ENCODE data around the gene ZNF334.
A peak's percentile ranks its signal among the peaks of the same experiment; 100 is the strongest.

ZNF334 gene

GRCh38 chr20:46512943-46513844 is at the start of gene ZNF334:
Gene ZNF334, minus strand, starts transcription at chr20:46513559. Its CDS starts 1,457 bp downstream, at chr20:46512102.
- no peak for DNase-seq (ENCODE audit: low read depth)

DNA sequence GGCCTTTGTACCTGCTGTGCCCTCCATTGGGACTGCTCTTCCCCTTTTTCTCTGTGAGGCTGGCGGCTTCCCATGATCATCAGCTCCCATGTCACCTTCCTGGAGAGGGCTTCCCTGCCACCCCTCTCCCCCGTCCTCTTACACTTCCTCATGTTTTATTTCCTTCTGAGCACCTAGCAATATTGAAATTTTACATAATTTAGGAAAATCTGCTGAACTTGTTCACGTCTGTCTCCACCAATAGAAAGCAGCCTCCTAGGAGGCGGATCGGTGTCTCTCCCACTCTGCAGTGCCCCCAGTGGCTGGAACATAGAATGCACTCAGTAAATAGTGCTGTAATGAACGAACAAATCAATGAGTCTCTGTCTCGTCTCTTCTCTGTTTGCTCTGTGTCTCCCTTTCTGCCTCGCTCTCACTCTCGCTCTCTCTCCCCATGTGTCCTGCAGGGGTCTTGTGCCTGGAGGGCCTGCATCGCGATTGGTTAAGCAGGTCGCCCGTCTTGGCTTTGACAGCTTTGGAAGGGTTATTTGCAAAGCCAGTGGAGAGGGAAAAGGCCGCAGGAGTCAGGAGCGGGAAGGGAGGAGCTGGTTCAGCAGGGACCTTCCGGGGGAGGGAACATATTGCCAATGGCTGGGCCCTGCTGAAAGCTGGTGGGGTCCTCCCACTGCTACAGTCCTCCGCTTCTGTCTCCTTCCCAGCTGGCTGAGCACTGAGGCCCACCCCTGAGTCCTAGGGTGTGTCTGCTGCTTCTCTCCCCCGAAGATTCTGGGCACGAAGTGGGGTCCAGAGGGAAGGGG is 49.2 kb upstream of the ZNF334 start:
- peak; percentile 50 for DNase-seq (ENCODE audit: low read depth)

- DNase-seq (ENCODE audit: low read depth): no peak
These were observed 48.6 kb upstream of the ZNF334 start for GRCh38 chr20:46562009-46562372.

DNA sequence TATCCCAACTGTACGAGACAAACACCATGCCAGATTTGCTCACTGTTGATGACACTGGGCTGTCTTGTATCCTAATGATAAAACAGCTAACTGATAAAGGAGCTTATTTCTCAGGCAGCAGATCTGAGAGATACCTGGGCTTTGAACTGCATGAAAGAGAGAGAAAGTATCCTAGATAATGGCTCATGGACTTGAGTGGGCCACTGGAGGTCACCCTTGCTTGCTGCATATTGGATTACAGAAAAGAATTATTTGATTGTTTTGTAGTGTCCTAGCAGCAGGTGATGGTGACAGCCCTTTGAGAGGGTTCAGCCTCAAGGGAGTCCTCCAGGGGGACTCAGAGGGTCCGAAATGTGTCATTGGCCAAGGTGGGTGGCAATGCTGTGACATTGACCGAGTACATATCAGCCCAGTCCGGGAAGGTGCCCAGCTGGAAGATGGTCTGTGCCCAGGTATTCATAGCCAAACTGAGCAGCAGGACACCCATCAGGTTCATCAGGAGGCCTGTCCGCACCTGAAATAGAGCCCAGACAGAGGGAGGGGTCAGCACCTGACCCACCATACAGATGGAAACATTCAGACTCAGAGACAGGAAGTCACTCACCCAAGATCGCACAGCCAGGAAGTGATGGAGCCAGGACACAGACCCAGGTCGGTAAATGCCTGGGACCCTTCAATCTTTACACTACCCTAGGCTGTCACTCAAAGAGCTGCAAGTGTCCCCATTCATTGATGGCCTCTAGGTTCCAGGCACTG is 46.5 kb upstream of the ZNF334 start:
- DNase-seq (ENCODE audit: low read depth): no peak

GRCh38 chr20:46559001-46559400 is 45.6 kb upstream of the ZNF334 start:
- no peak for DNase-seq (ENCODE audit: low read depth)

DNA sequence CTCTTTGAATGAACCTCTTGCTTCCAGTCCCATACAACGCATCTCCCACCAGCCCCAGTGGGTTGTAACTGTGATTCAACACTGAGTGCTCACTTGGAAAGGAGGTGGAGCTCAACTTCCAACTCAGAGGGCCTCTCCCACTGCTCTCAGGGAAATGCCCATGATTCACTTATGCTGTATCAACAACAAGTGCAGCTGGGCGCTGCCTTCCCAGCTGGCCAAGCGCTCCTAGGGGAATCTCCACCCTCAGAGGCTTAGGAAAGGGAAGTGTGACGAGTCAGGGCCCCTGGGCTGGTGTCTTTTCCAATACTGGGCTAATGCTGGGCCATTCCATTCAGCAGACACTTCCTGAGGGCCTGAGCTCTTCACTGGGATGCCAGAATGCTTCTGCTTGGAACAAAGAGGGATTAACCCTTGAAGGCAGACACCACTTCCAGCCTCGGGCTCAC is 45.2 kb upstream of the ZNF334 start:
- DNase-seq (ENCODE audit: low read depth): peak; percentile 18

GRCh38 chr20:46557231-46557956 is 44.0 kb upstream of the ZNF334 start:
- DNase-seq (ENCODE audit: low read depth): no peak

GRCh38 chr20:46555370-46555956 is 42.1 kb upstream of the ZNF334 start:
- no peak for DNase-seq (ENCODE audit: low read depth)

DNA sequence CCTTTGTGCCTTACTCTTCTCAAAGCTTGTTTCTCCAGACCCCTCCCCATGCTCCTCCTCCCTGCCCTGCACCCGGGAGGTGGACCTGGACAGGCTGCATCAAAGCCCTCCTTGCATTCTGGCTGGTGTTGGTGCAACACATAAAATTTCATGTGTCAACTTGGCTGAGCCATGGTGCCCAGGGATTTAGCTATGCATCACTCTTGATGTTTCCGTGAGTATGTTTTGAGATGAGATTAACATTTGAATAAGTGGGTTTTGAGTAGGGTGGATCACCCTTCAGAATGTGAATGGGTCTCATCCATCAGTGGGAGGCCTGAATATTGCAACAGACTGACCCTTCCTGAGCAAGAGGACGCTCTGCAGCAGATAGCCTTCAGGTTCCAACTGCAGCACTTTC is 41.5 kb upstream of the ZNF334 start:
- no peak for DNase-seq (ENCODE audit: low read depth)

GRCh38 chr20:46553926-46554325 is 40.6 kb upstream of the ZNF334 start:
- no peak for DNase-seq (ENCODE audit: low read depth)

GRCh38 chr20:46552460-46553420 is 39.4 kb upstream of the ZNF334 start:
- no peak for DNase-seq (ENCODE audit: low read depth)

DNA sequence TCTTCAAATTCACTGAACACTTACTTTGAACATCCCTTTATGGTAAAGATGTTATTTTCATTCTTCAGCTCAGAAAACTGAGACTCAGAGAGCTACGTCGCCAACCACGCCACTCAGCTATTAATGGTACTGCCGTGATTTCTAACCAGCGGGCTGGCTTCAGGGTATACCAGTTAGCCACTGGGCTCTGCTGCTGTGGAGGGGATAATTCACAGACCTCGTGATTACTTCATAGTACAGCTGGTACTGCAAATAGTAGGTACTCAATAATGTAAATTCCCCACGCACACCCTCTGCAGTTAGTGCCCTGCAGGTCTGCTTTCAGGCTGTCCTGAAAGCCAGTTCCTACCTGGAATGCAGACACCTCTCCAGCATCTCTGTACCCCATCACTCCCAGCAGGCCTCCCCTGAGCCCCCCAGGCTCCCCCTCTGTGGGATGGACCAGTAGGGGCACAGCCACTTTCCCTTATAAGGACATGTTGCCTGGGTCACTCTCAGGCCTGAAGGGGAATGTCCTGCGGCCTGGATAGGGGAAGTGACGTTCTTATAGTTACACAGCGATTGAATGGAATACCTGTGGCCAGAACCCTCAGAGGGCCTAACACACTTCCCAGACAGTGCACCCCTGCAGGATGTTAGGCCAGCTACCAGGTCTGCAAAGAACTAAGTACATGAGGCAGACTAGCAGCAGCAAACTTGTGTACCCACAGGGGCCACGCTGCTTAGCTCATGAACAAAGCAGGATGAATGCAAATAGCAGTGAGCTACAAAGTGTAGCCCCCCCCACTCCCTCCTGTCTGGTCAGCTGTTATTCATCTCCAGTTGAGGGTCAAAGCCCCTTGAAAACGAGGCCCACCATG is 38.4 kb upstream of the ZNF334 start:
- no peak for DNase-seq (ENCODE audit: low read depth)

GRCh38 chr20:46550461-46550860 is 37.1 kb upstream of the ZNF334 start, which contains the start of gene OCSTAMP:
Gene OCSTAMP, minus strand, starts transcription at chr20:46550654. Its CDS starts 94 bp downstream, at chr20:46550560.
- DNase-seq (ENCODE audit: low read depth): no peak

GRCh38 chr20:46549188-46549972 is 36.0 kb upstream of the ZNF334 start:
- DNase-seq (ENCODE audit: low read depth): no peak

- no peak for DNase-seq (ENCODE audit: low read depth)
These were observed 35.3 kb upstream of the ZNF334 start for GRCh38 chr20:46548688-46549087.

GRCh38 chr20:46547995-46548394 is 34.6 kb upstream of the ZNF334 start:
- no peak for DNase-seq (ENCODE audit: low read depth)

- no peak for DNase-seq (ENCODE audit: low read depth)
These were observed 33.6 kb upstream of the ZNF334 start for GRCh38 chr20:46546936-46547335.

DNA sequence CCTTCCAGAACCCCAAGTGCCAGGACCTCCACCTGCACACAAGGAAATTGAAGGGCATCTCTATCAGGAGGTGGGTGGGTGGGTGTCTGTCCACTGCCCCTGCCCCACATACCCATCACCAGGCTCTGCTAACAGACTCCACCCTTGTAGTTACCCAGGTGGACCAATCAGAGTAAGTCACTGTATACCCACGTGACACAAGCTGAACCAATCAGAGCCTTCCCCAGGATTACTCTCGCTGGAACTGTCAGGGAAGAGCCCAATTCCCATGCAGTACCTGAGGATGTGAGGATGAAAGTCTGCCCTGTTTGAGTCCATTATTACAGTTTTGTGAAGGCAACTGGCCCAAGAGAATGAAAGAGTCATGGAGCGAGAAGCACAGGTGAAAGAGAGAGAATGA is 32.9 kb upstream of the ZNF334 start:
- DNase-seq (ENCODE audit: low read depth): no peak

Data from stimulated activated CD8-positive, alpha-beta memory T cell treated with anti-CD3 and anti-CD28 coated beads, Interleukin-7, amount 100 ng/mL, for 24 hours (primary cell).